Activated T-helper 1 cell treated with Interleukin-2 at 50 U/mL for 16 hours (primary cell): ENCODE measurements around the gene ZMYND10.

Experiments used
- DNase-seq: peaks from one replicate; pipeline ENCODE4 v3.0.0-alpha.2; 2020; ENCODE audit warnings: low read depth

ZMYND10 gene

GRCh38 chr3:50302095-50303012 is 43.2 kb downstream of the ZMYND10 start:
- DNase-seq: no peak

DNA sequence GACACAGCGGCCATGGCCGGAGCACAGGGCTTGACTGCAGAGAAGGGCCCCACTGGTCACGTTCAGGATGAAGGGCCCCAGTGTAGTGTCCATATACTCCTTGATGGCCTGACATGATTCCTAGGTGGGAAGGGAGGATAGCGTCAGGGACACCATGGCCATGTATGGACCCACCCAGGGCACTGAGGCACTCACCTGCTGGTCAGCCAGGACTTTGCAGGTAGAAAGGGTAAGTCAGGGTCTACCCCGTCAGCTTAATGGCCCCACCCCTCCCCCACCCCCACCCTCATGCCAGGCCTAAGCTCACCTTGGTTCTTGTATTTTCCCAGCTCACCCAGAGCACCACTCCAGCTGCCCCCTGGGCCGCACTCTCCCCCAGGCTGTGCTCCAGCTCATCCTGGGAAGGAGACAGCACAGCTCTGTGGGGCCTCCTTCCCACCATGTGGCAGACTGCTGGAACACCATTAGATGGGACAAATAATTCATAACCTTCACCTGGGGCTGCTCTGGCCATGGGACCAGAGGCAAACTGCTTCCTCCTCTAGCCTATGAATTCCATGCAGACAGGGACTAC is 44.8 kb downstream of the ZMYND10 start:
- DNase-seq: no peak

DNA sequence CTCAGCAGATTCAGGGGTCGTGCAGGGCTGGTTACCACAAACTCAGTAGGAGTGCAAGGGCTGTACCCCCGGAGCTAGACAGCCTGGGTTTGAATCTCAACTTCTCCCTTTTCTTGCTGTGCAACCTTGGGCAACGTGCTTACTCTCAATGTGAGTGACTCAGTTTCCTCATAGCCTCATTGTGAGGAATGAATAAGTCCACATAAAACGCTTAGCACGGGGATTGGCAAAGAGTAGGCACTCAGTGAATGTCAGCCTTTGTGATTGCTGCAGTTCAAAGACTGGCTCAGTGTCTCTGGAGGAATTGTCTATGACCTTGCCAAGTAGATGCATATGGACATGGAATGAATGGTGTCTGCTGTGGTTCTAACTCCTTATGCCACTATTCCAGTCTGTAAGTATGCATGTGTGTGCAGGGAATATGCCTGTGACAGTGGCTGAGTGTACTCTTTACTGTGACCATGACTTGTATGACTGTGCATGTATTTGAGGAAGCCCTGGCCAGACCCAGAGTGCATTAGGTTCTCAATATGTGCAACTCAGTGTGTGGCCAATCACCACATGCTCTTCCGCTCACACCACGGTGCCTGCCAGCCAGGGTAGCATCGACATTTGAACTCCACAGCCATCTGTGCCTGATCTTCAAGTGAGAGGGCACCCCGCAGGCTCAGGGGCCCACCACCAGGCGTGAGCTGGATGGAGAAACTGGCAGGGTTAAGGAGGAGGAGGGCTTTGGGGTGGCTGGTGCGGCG is 45.4 kb downstream of the ZMYND10 start:
- DNase-seq: no peak

- DNase-seq: no peak
These were observed 45.9 kb downstream of the ZMYND10 start for GRCh38 chr3:50299638-50299928.

DNA sequence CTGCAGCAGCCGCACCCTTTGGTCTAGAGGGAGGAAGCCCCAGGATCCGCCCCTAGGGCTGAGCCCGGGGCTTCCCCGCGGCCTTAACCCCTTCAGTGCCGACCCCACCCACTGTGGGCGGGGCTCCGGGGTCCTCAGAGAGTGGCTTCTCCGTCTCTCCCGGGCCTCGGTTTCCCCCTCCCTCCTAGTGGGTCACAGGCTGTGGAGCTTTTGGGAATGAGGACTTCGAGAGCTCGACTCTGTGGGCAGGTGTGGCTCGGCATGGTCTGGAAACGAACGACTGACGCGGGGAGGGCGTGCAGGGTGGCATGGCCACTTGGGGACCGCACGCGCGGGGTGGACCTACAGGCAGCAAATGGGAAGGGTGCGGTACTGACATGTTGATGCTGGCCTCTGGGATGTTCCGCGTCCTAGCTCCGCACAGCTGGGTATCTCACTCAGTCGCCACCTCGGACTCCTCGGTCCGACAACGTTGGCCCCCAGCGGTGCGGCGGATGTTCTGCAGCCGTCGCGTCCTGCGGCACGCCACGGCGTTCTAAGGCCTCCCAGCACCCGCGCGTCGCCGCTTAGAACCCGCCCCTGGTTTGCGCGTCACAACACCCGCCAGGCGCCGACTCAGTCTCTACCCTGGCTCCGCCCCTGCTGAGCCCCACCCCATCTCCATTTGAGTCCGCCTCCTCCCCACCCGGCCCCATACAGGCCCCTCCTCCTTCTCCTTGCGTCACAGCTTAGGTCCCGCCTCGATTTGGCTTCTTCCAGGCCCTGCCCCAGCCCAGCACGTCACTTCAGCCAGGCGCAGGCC is 46.5 kb downstream of the ZMYND10 start, which contains the start of the genes HYAL3 and NAA80:
HYAL3 (minus strand) TSS at position 570 of the 802 bp plus-strand sequence. CDS start 3,803 bp downstream, outside the sequence.
NAA80 (minus strand) TSS at position 570 of the 802 bp plus-strand sequence. CDS start 1,942 bp downstream, outside the sequence.
- peak; percentile 98 for DNase-seq

GRCh38 chr3:50297896-50298725 is 47.4 kb downstream of the ZMYND10 start:
- no peak for DNase-seq

- DNase-seq: no peak
These were observed 48.2 kb downstream of the ZMYND10 start for GRCh38 chr3:50297384-50297775.

DNA sequence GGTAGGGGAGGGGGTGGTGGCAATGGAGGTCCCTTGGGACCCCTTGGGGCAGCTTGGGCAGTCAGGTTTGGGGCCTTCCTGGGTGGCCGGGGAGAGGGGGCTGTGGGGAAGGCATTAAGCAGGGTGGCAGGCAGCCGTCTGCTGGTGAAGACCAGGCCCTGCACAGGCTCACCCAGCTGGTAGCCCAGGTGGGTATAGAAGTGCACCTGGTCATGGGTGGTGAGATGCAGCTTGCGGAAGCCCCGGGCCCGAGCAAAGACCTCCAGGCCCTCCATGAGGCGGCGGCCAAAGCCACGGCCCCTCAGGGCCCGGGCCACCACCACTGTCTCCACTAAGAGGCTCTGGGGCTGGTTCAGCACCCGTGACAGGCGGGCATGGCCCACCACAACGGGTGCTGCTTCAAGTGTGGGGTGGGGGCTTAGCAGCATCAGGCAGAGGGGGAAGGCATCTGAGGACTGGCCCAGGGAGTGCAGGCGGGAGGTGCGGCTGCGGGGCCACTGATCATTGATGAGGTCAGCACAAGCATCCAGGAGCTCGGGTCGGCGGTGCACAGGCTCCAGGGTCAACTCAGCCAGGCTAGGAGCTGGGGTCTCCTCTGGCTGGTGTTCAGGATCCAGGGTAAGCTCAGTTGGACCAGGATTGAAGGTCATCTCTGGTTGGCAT is 48.7 kb downstream of the ZMYND10 start:
- DNase-seq: no peak

DNA sequence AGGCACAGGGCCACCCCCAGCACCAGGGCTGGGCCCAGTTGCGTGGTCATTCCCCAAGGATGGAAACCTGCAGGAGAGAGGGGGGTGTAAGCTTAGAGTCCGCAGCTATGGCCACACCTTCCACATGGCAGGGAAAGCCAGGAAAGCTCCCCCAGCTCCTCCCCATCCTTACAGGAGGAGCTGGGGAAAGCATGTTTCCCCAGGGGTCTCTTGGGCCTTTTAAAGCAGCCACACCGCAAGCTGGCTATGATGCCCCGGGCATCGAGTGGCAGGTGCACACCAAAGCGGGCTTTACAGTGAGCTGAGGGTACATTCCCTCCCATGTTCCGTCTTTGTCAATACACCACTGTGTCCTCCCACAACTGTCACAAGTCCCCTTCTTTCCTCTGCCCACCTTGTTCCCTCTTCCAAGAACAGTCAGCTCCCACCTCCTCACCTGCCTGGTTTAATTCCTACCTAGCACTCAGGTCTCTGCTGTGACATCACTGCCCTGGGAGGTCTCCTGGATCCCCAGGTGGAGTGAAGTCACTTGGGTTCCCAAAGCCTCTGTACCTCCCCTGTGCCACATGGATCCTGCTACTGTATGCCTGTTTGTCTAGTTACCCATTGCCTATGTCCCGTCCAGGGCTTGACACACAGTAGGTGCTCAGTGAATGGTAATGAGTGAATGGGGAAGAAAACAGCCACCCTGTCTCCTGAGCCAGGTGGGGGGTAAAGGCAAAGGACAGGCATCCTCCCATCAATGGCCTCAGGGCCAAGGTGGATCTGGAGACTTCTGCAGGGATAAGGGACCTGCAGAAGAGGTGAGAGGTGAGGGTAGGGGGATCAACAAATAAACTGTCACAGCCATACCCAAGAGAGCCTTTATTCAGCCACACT is 49.7 kb downstream of the ZMYND10 start:
- no peak for DNase-seq

GRCh38 chr3:50294492-50295403 is 50.8 kb downstream of the ZMYND10 start:
- no peak for DNase-seq

DNA sequence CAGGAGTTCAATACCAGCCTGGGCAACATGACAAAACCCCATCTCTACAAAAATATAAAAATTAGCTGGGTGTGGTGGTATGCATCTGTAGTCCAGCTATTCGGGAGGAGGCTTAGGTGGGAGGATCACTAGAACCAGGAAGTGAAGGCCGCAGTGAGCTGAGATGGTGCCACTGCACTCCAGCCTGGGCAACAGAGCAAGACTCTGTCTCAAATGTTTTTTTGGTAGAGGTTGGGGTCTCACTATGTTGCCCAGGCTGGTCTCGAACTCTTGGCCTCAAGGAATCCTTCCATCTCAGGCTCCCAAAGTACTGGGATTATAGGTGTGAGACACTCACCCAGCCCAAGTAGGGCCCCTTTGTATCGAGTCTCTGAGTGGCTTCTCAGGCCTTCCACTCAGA is 51.4 kb downstream of the ZMYND10 start:
- DNase-seq: no peak

GRCh38 chr3:50293079-50293801 is 52.3 kb downstream of the ZMYND10 start:
- DNase-seq: no peak

- DNase-seq: peak; percentile 92
These were observed 53.1 kb downstream of the ZMYND10 start, which contains the start of gene IFRD2 for GRCh38 chr3:50292159-50293078. IFRD2 (minus strand) TSS chr3:50292429; CDS start chr3:50292274, 155 bp downstream.
